Fibroblast of the aortic adventitia (primary cell): ENCODE measurements around the gene NDUFA11. TPM values are rescaled to one million over a fixed set of nuclear protein-coding genes. Genes with fewer than 3 reads are reported as not detected.
"Not testable (repeated sequence)": the region's sequence is repeated elsewhere in the genome, so short reads cannot be mapped to it uniquely, and the experiment has no call there.

Experiments used
- DNase-seq: peaks from one replicate; pipeline ENCODE4 v3.0.0-alpha.2; 2010; ENCODE audit warnings: low read depth
- H3K4me3 ChIP-seq: 2 replicates; pipeline ENCODE4 v1.5.1; 2011; ENCODE audit warnings: low read depth, mild to moderate bottlenecking, control low read depth, low read length, moderate library complexity
- total RNA-seq: library from RNA; depleted of rRNA; stranded (reverse); fragments of >200 nt; gene quantifications from 2 replicates; pipeline ENCODE4 v1.2.3, GENCODE V29; 2012; ENCODE audit warnings: low replicate concordance
- TF ChIP-seq, protein P1 (sequence below): IDR thresholded peaks from 2 replicates; pipeline ENCODE4 v1.5.1; 2011; ENCODE audit warnings: mild to moderate bottlenecking, low read length, control low read depth, inconsistent platforms; ENCODE audit not compliant: insufficient read depth

NDUFA11 gene
- total RNA-seq, 1 donor, result 261 TPM

DNA sequence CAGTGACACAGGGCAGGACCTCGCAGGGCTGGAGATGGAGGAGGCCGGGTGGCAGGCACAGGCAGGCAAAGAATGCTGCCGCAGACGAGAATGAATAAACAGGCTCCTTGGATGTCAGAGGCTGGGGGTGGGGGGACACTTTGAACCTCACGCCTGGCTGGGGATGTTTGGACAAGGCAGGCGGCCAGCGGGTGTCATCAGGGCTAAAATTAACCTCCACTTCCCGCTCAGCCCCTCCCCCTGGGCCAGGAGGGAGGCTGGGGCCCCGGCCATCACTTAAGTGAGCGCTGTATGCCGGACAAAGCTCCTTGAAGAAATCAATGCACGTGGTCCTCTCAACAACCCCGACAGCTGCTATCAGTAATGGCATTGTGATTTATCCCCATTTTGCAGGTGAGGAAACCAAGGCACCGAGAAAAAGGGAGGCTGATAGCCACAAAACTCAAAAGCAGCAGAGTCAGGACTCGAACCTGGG, 22.9 kb downstream of the NDUFA11 start:
- DNase-seq, result peak; percentile 80
- TF ChIP-seq, protein P1, sequence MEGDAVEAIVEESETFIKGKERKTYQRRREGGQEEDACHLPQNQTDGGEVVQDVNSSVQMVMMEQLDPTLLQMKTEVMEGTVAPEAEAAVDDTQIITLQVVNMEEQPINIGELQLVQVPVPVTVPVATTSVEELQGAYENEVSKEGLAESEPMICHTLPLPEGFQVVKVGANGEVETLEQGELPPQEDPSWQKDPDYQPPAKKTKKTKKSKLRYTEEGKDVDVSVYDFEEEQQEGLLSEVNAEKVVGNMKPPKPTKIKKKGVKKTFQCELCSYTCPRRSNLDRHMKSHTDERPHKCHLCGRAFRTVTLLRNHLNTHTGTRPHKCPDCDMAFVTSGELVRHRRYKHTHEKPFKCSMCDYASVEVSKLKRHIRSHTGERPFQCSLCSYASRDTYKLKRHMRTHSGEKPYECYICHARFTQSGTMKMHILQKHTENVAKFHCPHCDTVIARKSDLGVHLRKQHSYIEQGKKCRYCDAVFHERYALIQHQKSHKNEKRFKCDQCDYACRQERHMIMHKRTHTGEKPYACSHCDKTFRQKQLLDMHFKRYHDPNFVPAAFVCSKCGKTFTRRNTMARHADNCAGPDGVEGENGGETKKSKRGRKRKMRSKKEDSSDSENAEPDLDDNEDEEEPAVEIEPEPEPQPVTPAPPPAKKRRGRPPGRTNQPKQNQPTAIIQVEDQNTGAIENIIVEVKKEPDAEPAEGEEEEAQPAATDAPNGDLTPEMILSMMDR, result no peak
- no peak overlapping the region for H3K4me3 ChIP-seq

DNA sequence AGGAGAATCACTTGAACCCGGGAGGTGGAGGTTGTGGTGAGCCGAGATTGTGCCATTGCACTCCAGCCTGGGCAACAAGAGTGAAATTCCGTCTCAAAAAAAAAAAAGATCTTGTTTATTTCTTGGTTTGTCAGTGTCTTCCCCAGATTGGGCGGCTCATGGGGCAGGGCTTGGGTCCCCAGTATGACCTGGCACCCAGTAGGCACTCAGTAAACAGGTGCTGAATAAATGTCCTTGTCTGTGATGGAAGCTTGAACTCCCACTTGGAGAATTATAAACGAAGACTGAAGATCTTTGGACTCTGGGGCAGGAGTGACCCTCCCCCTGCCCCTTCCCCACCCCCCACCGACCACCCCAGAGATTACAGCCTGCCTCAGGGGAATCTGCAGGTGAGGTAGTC, 23.4 kb downstream of the NDUFA11 start:
- no peak for DNase-seq
- TF ChIP-seq, protein P1, result no peak
- no peak overlapping the region for H3K4me3 ChIP-seq

DNA sequence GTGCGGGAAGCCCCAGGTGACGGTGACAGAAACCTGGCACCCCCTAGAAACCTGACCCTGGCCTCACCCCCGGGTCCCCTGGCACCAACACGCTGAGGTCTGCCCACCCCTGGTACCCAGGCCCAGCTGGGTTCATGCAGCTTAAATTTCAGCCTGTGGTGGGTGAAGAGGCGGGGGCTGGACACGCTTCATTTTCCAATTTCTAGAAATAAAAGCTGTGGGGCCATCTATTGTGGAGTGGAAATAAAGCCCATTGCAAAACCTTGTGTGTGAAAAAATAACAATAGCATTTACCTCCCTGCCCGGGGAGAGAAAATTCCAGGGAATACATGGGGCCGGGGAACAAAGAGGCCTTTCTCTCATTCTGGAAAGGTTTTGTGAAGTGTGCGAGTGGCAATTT, 25.7 kb downstream of the NDUFA11 start:
- no peak overlapping the region for H3K4me3 ChIP-seq
- DNase-seq, result no peak
- TF ChIP-seq, protein P1, result no peak

DNA sequence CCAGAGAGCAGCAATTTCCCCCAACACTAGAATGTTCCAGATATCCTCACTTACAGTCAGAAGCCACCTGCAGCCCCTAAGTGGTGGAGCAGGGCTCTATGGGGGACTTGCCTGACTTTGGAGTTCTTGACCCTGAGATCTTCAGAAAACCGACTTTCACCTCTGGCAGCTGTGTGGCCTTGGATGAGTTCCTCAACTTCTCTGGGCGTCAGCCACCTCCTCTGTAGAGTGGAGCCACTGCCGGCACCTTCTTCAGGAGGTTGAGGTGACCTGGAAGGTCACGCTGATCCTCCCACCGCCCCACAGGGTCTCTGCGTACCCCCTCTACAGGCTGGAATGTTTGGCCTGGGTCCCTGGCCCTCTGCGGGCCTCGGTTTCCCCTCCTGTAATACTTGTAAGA, 26.2 kb downstream of the NDUFA11 start:
- H3K4me3 ChIP-seq, result no peak overlapping the region
- TF ChIP-seq, protein P1, result no peak
- no peak for DNase-seq

DNA sequence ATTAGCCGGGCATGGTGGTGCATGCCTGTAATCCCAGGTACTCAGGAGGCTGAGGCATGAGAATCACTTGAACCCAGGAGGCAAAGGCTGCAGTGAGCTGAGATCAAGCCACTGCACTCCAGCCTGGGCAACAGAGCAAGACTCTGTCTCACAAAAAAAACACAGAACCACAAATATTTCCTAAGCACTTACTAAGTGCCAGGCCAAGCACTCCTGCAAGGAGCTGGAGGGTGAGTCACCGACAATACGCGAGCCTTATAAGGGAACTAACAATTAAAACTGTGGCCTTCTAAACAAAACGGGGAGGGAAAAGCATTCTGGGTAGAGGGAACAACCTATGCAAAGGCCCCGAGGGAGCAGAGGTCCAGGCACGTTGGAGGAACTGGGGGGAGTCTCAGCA, 29.1 kb downstream of the NDUFA11 start:
- DNase-seq, result peak; percentile 36
- not testable (repeated sequence) for H3K4me3 ChIP-seq

DNA sequence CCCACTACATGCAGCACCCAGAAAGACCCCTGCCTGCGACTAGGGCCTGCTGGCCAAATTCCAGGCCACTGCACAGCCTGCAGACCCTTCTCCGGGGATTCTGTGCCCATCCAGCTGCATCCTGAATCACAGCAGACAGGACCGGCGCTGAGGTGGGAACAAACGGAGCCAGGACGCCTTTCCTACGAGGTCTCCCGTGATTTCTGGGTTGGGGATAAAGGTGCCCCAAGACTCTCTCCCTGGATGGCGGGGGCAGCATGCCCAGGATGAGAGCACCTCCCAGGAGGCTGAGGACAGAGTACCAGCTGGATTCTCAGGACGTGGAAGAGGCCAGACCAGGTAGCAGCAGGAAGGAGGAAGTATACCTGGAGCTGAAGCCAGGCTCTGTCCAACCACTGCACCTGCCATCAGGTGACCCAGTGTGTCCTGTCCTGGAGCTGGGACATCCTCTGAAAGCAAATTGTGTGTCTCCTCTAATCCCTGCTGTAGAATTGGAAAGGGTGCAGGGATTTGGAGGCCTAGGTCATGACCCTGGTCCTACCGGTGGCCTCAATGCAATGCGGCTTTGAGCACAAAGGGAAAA, 29.9 kb downstream of the NDUFA11 start:
- no peak overlapping the region for H3K4me3 ChIP-seq
- TF ChIP-seq, protein P1, result no peak
- no peak for DNase-seq

DNA sequence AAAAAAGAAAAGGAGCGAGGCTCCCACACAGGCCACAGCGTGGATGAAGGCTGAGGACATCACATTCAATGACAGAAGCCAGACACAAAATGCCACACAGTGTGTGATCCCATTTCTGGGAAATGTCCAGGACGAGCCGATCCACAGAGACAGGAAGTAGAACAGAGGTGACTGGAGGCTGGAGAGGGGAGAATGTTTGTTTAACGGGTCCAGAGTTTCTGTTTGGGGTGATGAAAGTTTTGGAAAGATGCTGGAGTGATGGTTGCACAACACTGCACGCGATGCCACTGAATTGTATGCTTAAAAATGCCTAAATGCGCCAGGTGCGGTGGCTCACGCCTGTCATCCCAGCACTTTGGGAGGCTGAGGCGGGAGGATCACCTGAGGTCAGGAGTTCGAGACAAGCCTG, 32.6 kb downstream of the NDUFA11 start:
- TF ChIP-seq, protein P1, result no peak
- DNase-seq, result peak; percentile 51
- no peak overlapping the region for H3K4me3 ChIP-seq
